Brain microvascular endothelial cell (primary cell): ENCODE results near the gene THOP1.

Experiments used
- DNase-seq: peaks from one replicate; pipeline ENCODE4 v3.0.0-alpha.2; 2020
- H3K27ac ChIP-seq: fragments of 250-450 bp; sonication (Bioruptor Pico); 2 replicates; pipeline ENCODE4 v1.5.1; 2020; ENCODE audit warnings: mild to moderate bottlenecking, moderate library complexity
- H3K27me3 ChIP-seq: fragments of 250-450 bp; sonication (Bioruptor Pico); replicated peaks from 2 replicates; pipeline ENCODE4 v1.5.1; 2020; ENCODE audit warnings: mild to moderate bottlenecking
- H3K36me3 ChIP-seq: fragments of 250-450 bp; sonication (Bioruptor Pico); replicated peaks from 2 replicates; pipeline ENCODE4 v1.5.1; 2020; ENCODE audit warnings: mild to moderate bottlenecking
- H3K4me3 ChIP-seq: 2 replicates; pipeline ENCODE4 v1.5.1; 2011; ENCODE audit warnings: low read depth, mild to moderate bottlenecking, control low read depth, low read length, moderate library complexity
- CTCF ChIP-seq: IDR thresholded peaks from 2 replicates; pipeline ENCODE4 v1.5.1; 2011; ENCODE audit warnings: low read depth, mild to moderate bottlenecking, moderate library complexity, low read length, control low read depth, inconsistent platforms; ENCODE audit errors: missing control alignments
- in situ Hi-C: cut with HindIII; loops from 2 replicates; pipeline ENCODE4 v1.10.0; 2017; ENCODE audit warnings: low sequenced_read_pairs, low pct_ligation_motif_present

The THOP1 gene

DNA sequence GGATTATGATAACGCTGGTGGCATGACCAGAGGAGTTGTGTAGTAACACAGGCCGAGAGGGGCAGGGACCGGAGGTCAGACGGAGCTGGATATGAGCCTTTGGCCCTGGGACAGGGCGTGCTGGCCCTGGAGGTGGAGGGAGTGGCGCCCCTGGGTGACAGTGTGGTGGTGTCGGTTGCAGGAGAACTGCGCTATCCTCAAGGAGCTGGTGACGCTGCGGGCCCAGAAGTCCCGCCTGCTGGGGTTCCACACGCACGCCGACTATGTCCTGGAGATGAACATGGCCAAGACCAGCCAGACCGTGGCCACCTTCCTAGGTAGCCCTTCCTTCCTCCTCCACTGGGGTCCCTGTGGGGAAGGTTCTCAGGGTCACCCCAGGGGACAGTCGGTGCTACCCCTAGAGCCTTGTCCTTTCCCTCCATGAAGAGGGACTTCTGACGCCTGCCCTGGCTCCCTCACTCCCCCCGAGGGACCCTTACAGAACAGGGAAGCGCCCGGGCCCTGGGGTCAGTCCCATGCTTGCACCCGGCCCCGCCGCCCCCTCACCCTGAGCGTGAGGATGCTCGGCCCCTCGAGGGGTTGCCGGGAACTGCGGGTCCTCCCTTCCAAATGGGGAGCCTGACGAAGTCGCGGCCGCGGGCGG, 21.6 kb downstream of the THOP1 start:
- peaks cover 54% of the 10 kb centered on the region for H3K36me3 ChIP-seq
- no peak for TF ChIP-seq CTCF
- in situ Hi-C loops: no loop called here

DNA sequence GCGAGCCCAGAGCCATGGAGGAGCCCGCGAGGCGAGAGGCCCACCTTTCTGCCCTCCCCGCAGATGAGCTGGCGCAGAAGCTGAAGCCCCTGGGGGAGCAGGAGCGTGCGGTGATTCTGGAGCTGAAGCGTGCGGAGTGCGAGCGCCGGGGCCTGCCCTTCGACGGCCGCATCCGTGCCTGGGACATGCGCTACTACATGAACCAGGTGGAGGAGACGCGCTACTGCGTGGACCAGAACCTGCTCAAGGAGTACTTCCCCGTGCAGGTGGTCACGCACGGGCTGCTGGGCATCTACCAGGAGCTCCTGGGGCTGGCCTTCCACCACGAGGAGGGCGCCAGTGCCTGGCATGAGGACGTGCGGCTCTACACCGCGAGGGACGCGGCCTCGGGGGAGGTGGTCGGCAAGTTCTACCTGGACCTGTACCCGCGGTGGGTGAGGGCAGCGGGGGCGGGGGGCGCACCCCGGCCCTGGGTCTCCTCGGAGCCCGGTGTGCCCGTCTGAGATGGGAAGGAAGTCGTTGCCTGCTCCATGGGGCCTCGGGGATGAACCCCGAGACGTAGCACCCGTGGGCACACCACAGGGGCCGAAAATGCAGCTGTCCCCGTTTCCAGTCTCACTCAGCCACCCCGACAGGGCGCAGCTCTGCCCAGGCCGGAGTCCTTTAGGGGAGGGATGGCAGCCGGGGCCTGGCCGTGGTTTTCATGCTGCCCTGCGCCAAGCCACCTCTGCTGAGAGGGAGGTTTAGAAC, 22.3 kb downstream of the THOP1 start:
- H3K36me3 ChIP-seq: peaks cover 53% of the 10 kb centered on the region
- no peak overlapping the region for H3K27ac ChIP-seq
- TF ChIP-seq CTCF: no peak
- no peak overlapping the region for H3K4me3 ChIP-seq
- DNase-seq: no peak
- no peaks in the 10 kb centered on the region for H3K27me3 ChIP-seq
- in situ Hi-C loops: no loop called here

More for the DNA sequence above, 21.6 kb downstream of the THOP1 start:
- Histone ChIP-seq H3K27ac (no peak overlapping the region), H3K4me3 (no peak overlapping the region), H3K27me3 (no peaks in the 10 kb centered on the region)
- DNase-seq: no peak

GRCh38 chr19:2808129-2808941, 23.0 kb downstream of the THOP1 start:
- DNase-seq: no peak
- Histone ChIP-seq H3K27ac (no peak overlapping the region), H3K4me3 (no peak overlapping the region), H3K36me3 (peaks cover 54% of the 10 kb centered on the region), H3K27me3 (no peaks in the 10 kb centered on the region)
- in situ Hi-C loops: no loop called here
- TF ChIP-seq CTCF: no peak

DNA sequence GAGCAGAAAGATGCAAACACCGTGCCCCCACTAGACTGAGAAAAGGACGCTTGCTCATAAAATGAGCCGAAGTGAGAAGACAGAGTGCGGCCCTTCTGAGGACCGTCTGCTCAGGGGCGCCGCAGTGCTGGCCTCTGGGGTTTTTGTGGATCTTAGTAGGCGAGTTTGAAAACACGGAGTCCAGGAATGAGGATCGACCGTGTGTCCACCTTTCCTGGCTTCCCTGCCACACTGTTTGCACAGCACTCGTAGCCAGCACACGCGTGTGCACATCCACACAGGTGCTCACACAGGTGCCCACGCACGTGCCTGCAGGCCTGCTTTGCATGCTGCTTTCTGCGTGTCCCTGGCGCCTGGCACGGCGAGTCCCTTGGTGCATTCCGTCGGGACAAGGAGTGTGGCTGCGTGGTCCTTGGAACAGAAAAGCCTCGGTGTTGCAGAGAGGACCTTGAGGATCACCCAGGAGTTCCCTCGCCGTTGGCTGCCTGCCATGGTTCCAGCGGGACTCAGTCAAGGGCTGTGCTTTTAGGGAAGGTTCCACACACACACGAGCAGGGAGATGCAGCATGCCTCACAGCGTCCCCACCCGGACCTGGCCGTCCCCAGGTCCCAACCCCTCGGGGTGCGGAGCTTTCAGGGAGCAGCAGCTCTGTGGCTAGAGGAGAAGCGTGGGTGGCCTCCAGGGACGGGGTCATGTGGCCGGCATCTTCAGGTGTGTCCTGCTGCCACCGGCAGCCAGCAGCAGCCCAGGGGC, 24.3 kb downstream of the THOP1 start:
- TF ChIP-seq CTCF: no peak
- peaks cover 58% of the 10 kb centered on the region for H3K36me3 ChIP-seq
- no peaks in the 10 kb centered on the region for H3K27me3 ChIP-seq
- H3K4me3 ChIP-seq: no peak overlapping the region
- DNase-seq: no peak
- in situ Hi-C loops: no loop called here
- no peak overlapping the region for H3K27ac ChIP-seq

- in situ Hi-C loops: no loop called here
- H3K36me3 ChIP-seq: peaks cover 54% of the 10 kb centered on the region
- no peak overlapping the region for H3K4me3 ChIP-seq
- TF ChIP-seq CTCF: no peak
- H3K27ac ChIP-seq: no peak overlapping the region
- no peaks in the 10 kb centered on the region for H3K27me3 ChIP-seq
- no peak for DNase-seq
Measured at GRCh38 chr19:2810141-2811091, 25.1 kb downstream of the THOP1 start.
